Neural cell (in vitro differentiated cells): ENCODE measurements around the gene HARS1.

Experiments used
- CTCF ChIP-seq: fragments of 450-650 bp; IDR thresholded peaks from 2 replicates; pipeline ENCODE4 v1.5.1; 2014; ENCODE audit warnings: antibody characterized with exemption, mild to moderate bottlenecking, moderate library complexity; ENCODE audit not compliant: poor library complexity, severe bottlenecking
- EZH2 ChIP-seq: fragments of 200-600, 300-800 bp; shearing (Covaris generic), sonication (generic); IDR thresholded peaks from 2 replicates; pipeline ENCODE4 v1.6.1; 2014; ENCODE audit warnings: antibody characterized with exemption, low read length, borderline replicate concordance, mild to moderate bottlenecking; ENCODE audit not compliant: insufficient read depth, poor library complexity, severe bottlenecking

GRCh38 chr5:140633501-140633900 lies 57.7 kb downstream of the HARS1 start:
- no peak for TF ChIP-seq CTCF
- TF ChIP-seq EZH2, result no peak
